ENCODE data around the gene DCP1B. TPM values are rescaled to one million over a fixed set of nuclear protein-coding genes. Genes with fewer than 3 reads are reported as not detected.

Gene DCP1B
- polyA plus RNA-seq, 1 experiment = 32.9 TPM

DNA sequence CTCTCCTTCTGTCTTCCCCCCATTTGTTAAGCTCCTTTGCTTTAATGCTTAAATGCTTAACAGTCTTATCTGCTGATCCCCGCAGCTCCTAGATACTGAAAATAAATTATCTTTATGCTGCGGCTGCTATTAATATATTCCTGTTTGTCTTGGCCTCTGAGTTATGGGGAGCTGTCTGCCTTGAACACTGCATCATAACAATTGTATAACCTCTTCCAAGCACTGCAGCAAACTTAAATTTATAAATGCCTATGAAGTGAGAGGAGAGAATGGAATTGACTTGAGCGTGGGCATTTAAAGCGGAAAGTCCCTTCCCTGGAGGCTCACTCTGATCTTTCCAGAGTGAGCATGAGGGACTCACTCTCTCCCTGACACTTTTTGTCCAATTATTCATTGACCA is 23.1 kb upstream of the DCP1B start:
- ChIA-PET CTCF (interaction anchor here (1.3 to 2.3 kb wide), 3 partner anchors 7 to 88 kb away, joined by 4 to 10 read pairs (median 8); no protein-coding TSS in a partner anchor), POLR2A (no interaction called here)
- DNase-seq (ENCODE audit: low read depth, low spot score) = no peak
- no peaks in the 10 kb centered on the region for H3K9me3 ChIP-seq (ENCODE audit: control insufficient read depth, insufficient read depth, low read length)
- TF ChIP-seq, protein P1, sequence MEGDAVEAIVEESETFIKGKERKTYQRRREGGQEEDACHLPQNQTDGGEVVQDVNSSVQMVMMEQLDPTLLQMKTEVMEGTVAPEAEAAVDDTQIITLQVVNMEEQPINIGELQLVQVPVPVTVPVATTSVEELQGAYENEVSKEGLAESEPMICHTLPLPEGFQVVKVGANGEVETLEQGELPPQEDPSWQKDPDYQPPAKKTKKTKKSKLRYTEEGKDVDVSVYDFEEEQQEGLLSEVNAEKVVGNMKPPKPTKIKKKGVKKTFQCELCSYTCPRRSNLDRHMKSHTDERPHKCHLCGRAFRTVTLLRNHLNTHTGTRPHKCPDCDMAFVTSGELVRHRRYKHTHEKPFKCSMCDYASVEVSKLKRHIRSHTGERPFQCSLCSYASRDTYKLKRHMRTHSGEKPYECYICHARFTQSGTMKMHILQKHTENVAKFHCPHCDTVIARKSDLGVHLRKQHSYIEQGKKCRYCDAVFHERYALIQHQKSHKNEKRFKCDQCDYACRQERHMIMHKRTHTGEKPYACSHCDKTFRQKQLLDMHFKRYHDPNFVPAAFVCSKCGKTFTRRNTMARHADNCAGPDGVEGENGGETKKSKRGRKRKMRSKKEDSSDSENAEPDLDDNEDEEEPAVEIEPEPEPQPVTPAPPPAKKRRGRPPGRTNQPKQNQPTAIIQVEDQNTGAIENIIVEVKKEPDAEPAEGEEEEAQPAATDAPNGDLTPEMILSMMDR (IDR thresholded peaks at IDR 0.05; ENCODE audit: low read depth, low read length) = no peak
- no peak overlapping the region for H3K27ac ChIP-seq (ENCODE audit: low read depth, low read length)
- H3K27me3 ChIP-seq (ENCODE audit: control insufficient read depth, insufficient read depth, low read length) = peaks cover 23% of the 10 kb centered on the region
- H3K4me3 ChIP-seq (ENCODE audit: low read depth, low read length) = no peak overlapping the region

DNA sequence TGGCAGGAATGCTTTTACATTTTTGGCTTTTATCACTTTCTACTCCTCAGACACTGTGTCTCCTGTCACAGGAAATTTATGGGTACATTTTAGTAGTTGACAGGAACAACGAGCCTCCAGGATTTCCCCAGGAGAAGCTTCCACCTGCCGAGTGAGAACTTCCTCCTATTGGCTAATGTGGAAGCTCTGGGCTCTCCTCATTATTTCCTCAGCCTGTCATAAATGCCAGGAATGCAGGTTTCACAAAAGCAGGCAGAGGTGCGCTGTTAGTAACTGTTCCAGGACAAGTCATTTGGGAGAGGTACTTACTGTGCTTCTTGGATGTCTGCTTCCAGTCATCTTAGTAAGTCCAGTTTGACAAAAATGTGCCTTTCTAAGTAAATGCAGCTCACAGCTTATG is 19.1 kb upstream of the DCP1B start:
- H3K4me3 ChIP-seq (ENCODE audit: low read depth, low read length) = no peak overlapping the region
- peaks cover 33% of the 10 kb centered on the region for H3K27me3 ChIP-seq (ENCODE audit: control insufficient read depth, insufficient read depth, low read length)
- POLR2A ChIA-PET = interaction anchor here (0.6 kb wide), 1 partner anchor 1634 kb away, joined by 3 read pairs; the partner anchor contains the start of gene KDM5A
- DNase-seq (ENCODE audit: low read depth, low spot score) = no peak
- H3K9me3 ChIP-seq (ENCODE audit: control insufficient read depth, insufficient read depth, low read length) = no peaks in the 10 kb centered on the region
- CTCF ChIA-PET = interaction anchor here (0.8 to 1.7 kb wide), 2 partner anchors 11 to 13 kb away, joined by 3 to 5 read pairs; no protein-coding TSS in a partner anchor
- TF ChIP-seq, protein P1 (IDR thresholded peaks at IDR 0.05; ENCODE audit: low read depth, low read length) = no peak
- H3K27ac ChIP-seq (ENCODE audit: low read depth, low read length) = no peak overlapping the region

DNA sequence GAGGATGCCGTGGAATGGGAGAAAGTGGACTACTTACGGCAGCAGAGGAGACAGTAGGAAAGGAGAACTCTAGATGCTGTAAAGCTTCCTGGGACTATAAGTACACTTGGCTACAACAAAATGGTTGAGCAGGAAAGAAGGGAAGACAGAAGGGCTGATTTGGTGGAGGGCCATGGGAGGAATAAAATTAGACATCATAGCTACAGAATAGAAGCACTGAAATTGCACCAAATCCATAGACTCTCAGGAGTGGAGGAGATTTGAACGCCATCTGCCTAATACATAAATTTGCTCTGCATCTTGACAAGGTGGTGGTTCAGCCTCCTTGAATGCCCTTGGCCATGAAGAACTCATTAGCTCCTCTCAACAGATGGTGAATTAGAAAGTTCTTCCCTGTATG is 16.3 kb upstream of the DCP1B start:
- Histone ChIP-seq H3K27me3 (ENCODE audit: control insufficient read depth, insufficient read depth, low read length) (peaks cover 33% of the 10 kb centered on the region), H3K4me3 (ENCODE audit: low read depth, low read length) (no peak overlapping the region), H3K9me3 (ENCODE audit: control insufficient read depth, insufficient read depth, low read length) (no peaks in the 10 kb centered on the region), H3K27ac (ENCODE audit: low read depth, low read length) (no peak overlapping the region)
- no peak for DNase-seq (ENCODE audit: low read depth, low spot score)
- TF ChIP-seq, protein P1 (IDR thresholded peaks at IDR 0.05; ENCODE audit: low read depth, low read length) = no peak
- ChIA-PET POLR2A (no interaction called here), CTCF (interaction anchor here (2.7 kb wide), 1 partner anchor 13 kb away, joined by 10 read pairs; no protein-coding TSS in a partner anchor)

DNA sequence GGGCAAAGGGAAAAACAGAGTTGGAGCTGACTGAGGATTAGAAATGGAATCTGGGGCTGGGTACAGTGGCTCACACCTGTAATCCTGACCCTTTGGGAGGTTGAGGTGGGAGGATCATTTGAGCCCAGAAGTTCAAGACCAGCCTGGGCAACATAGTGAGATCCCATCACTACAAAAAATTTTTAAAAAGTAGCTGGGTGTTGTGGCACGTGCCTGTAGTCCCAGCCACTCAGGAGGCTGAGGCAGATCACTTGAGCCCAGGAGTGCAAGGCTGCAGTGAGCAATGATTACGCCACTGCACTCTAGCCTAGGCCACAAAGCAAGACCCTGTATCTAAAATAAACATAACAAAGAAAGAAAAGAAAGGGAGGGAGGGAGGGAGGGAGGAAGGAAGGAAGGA is 14.9 kb upstream of the DCP1B start:
- H3K9me3 ChIP-seq (ENCODE audit: control insufficient read depth, insufficient read depth, low read length) = no peaks in the 10 kb centered on the region
- CTCF ChIA-PET = no interaction called here
- H3K27ac ChIP-seq (ENCODE audit: low read depth, low read length) = no peak overlapping the region
- H3K4me3 ChIP-seq (ENCODE audit: low read depth, low read length) = no peak overlapping the region
- POLR2A ChIA-PET = no interaction called here
- DNase-seq (ENCODE audit: low read depth, low spot score) = no peak
- peaks cover 20% of the 10 kb centered on the region for H3K27me3 ChIP-seq (ENCODE audit: control insufficient read depth, insufficient read depth, low read length)
- TF ChIP-seq, protein P1 (IDR thresholded peaks at IDR 0.05; ENCODE audit: low read depth, low read length) = no peak

DNA sequence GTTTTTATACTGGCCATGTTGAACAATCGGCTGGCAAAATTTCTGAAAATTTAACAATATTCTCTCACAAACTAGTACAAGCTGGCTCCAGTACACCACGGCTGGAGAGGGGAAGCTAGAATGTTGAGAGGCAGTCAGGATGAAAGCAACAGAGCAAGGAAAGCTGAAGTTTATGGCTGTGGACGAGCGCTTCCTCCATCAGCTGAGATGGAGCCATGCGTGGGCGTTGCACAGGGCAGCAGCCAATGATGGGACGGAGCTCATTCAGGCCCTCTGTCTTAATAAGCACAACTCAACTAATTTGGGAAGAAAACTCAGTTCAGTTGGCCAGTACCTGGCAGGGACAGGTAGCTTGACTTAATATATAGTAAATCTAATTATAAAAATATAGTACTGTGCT is 14.1 kb upstream of the DCP1B start:
- no peak for DNase-seq (ENCODE audit: low read depth, low spot score)
- CTCF ChIA-PET = no interaction called here

More for the DNA sequence above, 14.1 kb upstream of the DCP1B start:
- POLR2A ChIA-PET = no interaction called here
- TF ChIP-seq, protein P1 (IDR thresholded peaks at IDR 0.05; ENCODE audit: low read depth, low read length) = no peak
- H3K4me3 ChIP-seq (ENCODE audit: low read depth, low read length) = no peak overlapping the region
- no peaks in the 10 kb centered on the region for H3K9me3 ChIP-seq (ENCODE audit: control insufficient read depth, insufficient read depth, low read length)
- peaks cover 18% of the 10 kb centered on the region for H3K27me3 ChIP-seq (ENCODE audit: control insufficient read depth, insufficient read depth, low read length)
- H3K27ac ChIP-seq (ENCODE audit: low read depth, low read length) = no peak overlapping the region
